Measurements from ENCODE around the gene CLDN16.

The CLDN16 gene

DNA sequence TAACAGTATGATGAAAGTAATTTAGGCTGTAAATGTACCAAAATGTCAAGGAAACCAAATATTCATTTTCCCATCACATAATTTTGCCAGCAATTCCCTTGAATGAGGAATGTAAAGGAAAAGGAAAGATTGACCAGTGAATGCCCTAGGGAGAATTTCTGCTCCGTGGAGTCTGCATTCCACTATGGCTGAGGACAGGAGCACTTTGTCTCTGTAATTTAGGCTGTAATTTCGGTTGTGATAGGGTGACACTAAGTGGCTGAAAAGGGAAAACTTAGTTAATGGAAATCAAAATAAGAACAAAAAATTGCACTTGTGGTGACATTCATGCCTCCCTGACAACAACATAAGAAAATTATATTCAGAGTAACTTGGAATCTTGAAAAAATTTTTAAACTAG is 70.1 kb downstream of the CLDN16 start:
- no peaks in the 10 kb centered on the region for H3K27me3 ChIP-seq (ENCODE audit: control insufficient read depth, insufficient read depth, low read length)
- no CpG with 5 or more reads among the region's 2 CpGs for WGBS (ENCODE audit: insufficient coverage, insufficient read length)
- no peak for DNase-seq (ENCODE audit: low read depth, low spot score)
- no peak overlapping the region for H3K4me3 ChIP-seq (ENCODE audit: low read length)
- no peaks in the 10 kb centered on the region for H3K4me1 ChIP-seq (ENCODE audit: control insufficient read depth, insufficient read depth, low read length)
- H3K36me3 ChIP-seq (ENCODE audit: control insufficient read depth, insufficient read depth, low read length), result no peaks in the 10 kb centered on the region
- no peaks in the 10 kb centered on the region for H3K9me3 ChIP-seq (ENCODE audit: control insufficient read depth, insufficient read depth, low read length)
- no peak overlapping the region for H3K27ac ChIP-seq (ENCODE audit: low read length)
